Measurements from ENCODE around the gene POMC.
"Not testable (repeated sequence)": the region's sequence is repeated elsewhere in the genome, so short reads cannot be mapped to it uniquely, and the experiment has no call there.

GRCh38 chr2:25150993-25151392 lies 17.4 kb downstream of the POMC start:
- not testable (repeated sequence) for TF ChIP-seq CTCF (IDR thresholded peaks at IDR 0.05; ENCODE audit: low read depth, low read length, poor library complexity, severe bottlenecking); EZH2phosphoT487 (IDR thresholded peaks at IDR 0.05; ENCODE audit: borderline replicate concordance, low read length)
